NCI-H146 treated with DMSO at 0.1 percent for 48 hours (cell line): ENCODE results near the gene GSTK1.
A peak's percentile ranks its signal among the peaks of the same experiment; 100 is the strongest.
"Not testable (repeated sequence)": the region's sequence is repeated elsewhere in the genome, so short reads cannot be mapped to it uniquely, and the experiment has no call there.

Experiments
- DNase-seq: peaks from one replicate; lab custom pipeline; 2025; ENCODE audit not compliant: unreplicated experiment; lab: John Stamatoyannopoulos, UW

The GSTK1 gene

GRCh38 chr7:143238289-143238980, 24.8 kb upstream of the GSTK1 start:
- no peak for DNase-seq

GRCh38 chr7:143239813-143240212, 23.4 kb upstream of the GSTK1 start:
- no peak for DNase-seq

- peak; percentile 30 for DNase-seq
These were observed 22.7 kb upstream of the GSTK1 start for GRCh38 chr7:143240291-143241168.

GRCh38 chr7:143242306-143242705, 20.9 kb upstream of the GSTK1 start:
- no peak for DNase-seq

- no peak for DNase-seq
These were observed 20.1 kb upstream of the GSTK1 start for GRCh38 chr7:143243111-143243510.

- DNase-seq: no peak
These were observed 19.6 kb upstream of the GSTK1 start for GRCh38 chr7:143243614-143244013.

GRCh38 chr7:143244321-143244720, 18.9 kb upstream of the GSTK1 start:
- DNase-seq: no peak

GRCh38 chr7:143245123-143245522, 18.1 kb upstream of the GSTK1 start:
- no peak for DNase-seq

- no peak for DNase-seq
These were observed 15.9 kb upstream of the GSTK1 start for GRCh38 chr7:143247372-143247771.

- no peak for DNase-seq
These were observed 14.4 kb upstream of the GSTK1 start for GRCh38 chr7:143248761-143249354.

GRCh38 chr7:143250199-143250598, 13.0 kb upstream of the GSTK1 start:
- no peak for DNase-seq

GRCh38 chr7:143250822-143251221, 12.4 kb upstream of the GSTK1 start:
- DNase-seq: no peak

GRCh38 chr7:143252006-143252405, 11.2 kb upstream of the GSTK1 start:
- no peak for DNase-seq

- DNase-seq: no peak
These were observed 7.7 kb upstream of the GSTK1 start for GRCh38 chr7:143255564-143255963.

GRCh38 chr7:143256325-143256724, 6.9 kb upstream of the GSTK1 start:
- DNase-seq: no peak

GRCh38 chr7:143256932-143257331, 6.3 kb upstream of the GSTK1 start:
- DNase-seq: no peak

GRCh38 chr7:143257501-143257900, 5.7 kb upstream of the GSTK1 start:
- no peak for DNase-seq

- DNase-seq: no peak
These were observed 4.4 kb upstream of the GSTK1 start for GRCh38 chr7:143258831-143259230.

GRCh38 chr7:143259765-143260164, 3.5 kb upstream of the GSTK1 start:
- no peak for DNase-seq

- no peak for DNase-seq
These were observed 1.3 kb upstream of the GSTK1 start for GRCh38 chr7:143261901-143262300.

GRCh38 chr7:143264196-143264568, 941 bp downstream of the GSTK1 start:
- DNase-seq: not testable (repeated sequence)
